Fibroblast of pulmonary artery (primary cell): Measurements from ENCODE around the gene CNGB1.

Experiments used
- DNase-seq: peaks from one replicate; pipeline ENCODE4 v3.0.0-alpha.2; 2010; ENCODE audit warnings: low read depth
- H3K4me3 ChIP-seq: replicated peaks from 2 replicates; pipeline ENCODE4 v1.5.1; 2011; ENCODE audit warnings: low read depth, mild to moderate bottlenecking, control low read depth, low read length, moderate library complexity
- TF ChIP-seq, protein P1 (sequence below): IDR thresholded peaks from 2 replicates; pipeline ENCODE4 v1.5.1; 2011; ENCODE audit warnings: mild to moderate bottlenecking, control low read depth, low read length, inconsistent platforms; ENCODE audit errors: missing control alignments

The CNGB1 gene

DNA sequence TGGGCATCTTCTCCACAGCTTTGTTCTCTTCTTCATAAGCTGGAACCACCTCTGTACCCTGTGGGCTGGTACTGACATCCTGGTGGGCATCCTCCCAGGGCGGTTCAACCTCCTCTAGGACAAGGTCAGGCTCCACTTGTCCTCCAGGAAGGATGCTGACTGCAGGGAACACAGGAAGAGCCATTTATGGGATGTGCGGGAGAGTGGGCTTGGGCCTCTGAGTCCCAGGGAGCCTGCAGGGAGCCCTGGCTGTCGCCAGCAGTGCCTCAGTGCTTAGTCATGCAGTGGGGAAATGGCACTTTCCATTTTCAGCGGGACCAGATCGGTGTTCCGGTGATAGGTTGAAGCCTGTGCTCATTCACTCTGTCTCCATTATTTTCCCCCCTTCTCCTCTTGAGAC lies 20.5 kb downstream of the CNGB1 start:
- H3K4me3 ChIP-seq: no peak overlapping the region
- TF ChIP-seq, protein P1, sequence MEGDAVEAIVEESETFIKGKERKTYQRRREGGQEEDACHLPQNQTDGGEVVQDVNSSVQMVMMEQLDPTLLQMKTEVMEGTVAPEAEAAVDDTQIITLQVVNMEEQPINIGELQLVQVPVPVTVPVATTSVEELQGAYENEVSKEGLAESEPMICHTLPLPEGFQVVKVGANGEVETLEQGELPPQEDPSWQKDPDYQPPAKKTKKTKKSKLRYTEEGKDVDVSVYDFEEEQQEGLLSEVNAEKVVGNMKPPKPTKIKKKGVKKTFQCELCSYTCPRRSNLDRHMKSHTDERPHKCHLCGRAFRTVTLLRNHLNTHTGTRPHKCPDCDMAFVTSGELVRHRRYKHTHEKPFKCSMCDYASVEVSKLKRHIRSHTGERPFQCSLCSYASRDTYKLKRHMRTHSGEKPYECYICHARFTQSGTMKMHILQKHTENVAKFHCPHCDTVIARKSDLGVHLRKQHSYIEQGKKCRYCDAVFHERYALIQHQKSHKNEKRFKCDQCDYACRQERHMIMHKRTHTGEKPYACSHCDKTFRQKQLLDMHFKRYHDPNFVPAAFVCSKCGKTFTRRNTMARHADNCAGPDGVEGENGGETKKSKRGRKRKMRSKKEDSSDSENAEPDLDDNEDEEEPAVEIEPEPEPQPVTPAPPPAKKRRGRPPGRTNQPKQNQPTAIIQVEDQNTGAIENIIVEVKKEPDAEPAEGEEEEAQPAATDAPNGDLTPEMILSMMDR: no peak
- DNase-seq: no peak

DNA sequence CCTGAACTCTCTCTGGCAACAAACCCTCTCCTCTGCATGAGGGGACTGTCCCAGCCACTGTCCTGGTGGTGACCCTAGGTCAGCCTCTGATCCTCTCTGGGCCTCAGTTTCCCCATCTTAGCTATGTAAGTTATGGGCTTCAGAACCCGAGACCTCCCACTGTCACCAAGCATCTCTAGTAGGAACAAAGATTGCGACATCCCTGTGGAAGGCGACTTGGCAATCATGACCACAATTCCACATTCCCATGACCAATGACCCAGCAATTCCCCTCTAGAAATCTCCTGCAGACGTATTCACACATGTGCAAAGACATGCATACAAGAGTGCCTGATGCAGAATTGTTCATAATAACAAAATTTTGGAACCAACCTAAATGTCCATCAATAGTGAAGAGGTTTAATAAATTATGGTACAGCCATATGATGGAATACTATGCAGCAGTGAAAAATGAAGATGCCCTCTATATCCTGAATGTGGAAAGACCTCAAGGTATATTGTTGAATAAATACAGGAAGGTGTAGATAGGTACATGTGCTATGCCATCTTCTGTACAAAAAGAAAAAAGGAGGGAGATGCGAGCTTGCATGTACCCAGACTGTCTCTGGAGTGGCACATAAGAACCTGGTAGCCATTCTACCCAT lies 21.2 kb downstream of the CNGB1 start:
- no peak overlapping the region for H3K4me3 ChIP-seq
- DNase-seq: no peak
- TF ChIP-seq, protein P1: no peak

DNA sequence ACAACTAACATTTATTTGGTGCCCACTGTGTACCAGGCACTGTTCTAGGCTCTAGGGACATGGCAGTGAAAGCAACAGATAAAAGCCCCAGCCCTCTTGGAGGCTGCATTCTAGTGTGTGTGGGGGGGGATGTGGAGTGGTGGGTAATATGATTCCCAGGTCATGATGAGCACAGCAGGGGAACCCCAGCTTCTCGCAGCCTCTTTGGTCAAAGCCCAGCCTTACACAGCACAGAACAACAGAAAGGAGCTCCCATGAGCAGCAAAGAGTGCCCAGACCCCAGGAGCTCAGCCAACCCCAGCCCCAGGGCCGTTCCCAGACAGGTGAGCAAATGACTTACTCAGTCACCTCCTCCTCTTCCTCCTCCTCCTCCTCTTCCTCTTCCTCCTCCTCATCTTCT lies 21.9 kb downstream of the CNGB1 start:
- TF ChIP-seq, protein P1: no peak
- no peak for DNase-seq
- no peak overlapping the region for H3K4me3 ChIP-seq

DNA sequence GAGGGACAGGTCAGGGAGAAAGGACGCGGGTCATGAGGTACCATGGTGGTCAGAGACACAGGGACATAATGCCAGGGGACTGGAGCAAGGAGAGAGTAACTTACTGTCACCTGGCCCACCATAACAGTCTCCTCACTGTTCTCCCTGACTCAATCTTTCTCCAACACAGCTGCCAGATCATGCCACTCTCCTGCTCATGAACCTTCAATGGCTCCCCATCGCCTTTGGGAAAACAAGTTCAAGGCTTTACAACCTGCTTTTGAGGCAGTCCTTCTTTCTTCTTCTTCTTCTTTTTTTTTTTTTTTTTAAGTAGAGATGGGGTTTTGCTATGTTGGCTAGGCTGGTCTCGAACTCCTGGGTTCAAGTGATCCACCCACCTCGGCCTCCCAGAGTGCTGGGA lies 22.9 kb downstream of the CNGB1 start:
- TF ChIP-seq, protein P1: no peak
- no peak overlapping the region for H3K4me3 ChIP-seq
- DNase-seq: no peak

DNA sequence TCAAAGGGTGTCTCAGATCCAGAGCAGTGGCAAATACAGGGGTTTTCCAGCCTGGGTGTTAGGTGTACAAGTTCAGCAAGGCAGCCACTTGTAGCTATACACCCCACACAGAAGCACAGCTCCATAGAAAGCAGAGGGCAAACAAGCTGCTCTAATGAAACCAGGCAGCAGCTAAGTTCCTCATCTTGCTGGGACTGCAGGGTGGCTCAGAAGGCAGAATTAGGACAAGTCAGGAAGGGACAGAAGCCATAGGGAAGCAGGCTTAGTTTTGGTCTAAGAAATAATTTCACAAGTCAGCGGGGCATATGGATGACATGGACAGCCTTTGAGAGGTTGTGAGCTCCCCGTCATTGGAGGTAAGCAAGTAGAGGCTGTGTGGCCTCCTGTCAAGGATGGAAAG lies 23.7 kb downstream of the CNGB1 start:
- DNase-seq: no peak
- TF ChIP-seq, protein P1: no peak
- H3K4me3 ChIP-seq: no peak overlapping the region

DNA sequence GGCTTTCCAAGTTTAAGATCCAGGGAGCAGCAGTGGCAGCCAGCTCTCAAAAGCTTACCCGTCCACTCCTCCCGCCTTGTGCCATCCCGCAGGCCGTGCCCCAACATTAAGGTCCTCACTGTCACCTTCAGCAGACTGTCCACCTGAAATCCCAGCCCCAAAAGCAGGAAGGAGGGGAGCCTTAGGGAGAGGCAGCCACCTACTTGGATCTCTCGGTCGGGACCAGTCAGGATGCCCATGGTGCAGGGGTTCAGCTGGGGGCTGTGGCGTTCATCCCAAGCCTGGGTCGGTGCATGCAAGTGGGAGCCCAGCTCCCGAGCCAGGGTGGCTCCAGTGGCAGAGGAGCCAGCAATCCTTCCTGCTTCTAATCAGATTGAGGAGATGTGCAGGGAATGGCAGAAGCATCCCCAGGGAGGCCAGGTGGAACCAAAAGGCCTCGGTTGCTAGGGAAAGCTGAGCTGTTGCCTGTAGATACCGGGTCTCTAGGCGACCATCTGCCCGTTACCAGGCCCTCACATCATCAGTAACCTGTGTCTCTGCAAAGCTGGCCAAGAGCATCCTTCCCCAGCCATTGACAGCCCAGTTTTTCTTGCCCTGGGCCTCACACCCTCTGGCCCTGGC lies 24.6 kb downstream of the CNGB1 start:
- no peak for DNase-seq
- TF ChIP-seq, protein P1: no peak
- no peak overlapping the region for H3K4me3 ChIP-seq

DNA sequence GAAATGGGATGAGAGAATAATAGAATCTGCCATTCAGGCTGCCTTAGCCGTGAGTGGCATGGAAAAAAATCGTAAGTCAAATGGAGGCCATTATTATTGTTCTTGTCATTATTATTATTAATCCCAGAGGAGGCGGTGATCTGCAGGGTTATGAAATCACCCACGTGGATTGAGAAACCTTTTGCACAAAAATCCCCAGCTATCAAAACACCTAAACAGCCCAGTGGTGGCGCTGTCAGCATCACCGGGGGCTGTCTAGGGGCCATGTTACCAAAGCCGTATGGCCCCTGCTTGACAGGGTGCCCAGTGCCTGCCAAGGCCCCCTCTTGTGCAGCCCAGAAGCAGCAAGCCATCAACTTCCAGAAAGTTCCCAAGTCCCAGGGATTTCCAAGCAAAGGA lies 25.2 kb downstream of the CNGB1 start:
- peak; percentile 25 for DNase-seq
- no peak overlapping the region for H3K4me3 ChIP-seq
- TF ChIP-seq, protein P1: peak; percentile 33
